TTC549 (cell line): ENCODE data around the gene TNN.

ENCODE experiments used
- FAIRE-seq: peaks from 2 replicates; lab custom pipeline; 2012; peaks lifted over from hg19 to GRCh38; lab: Jason Lieb, UNC

TNN gene

DNA sequence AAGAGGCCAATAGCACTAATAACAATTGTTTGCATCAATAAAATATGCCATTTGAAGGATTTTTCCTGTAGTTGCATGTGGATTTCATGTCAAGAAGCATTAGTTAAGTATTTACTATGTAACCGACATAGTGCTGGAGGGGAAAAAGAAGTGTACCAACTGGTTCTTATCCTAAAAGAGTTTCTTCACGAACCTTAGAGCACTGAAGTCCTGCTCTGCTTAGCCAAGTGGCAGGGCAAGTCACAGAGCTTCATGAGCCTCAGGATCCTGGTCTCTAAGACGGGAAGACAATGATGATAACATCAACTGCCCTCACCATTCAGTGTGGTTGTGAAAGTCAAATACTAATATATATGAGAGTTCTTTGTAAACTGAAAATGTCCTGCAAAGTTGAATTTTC, 110.8 kb downstream of the TNN start:
- no peak for FAIRE-seq

DNA sequence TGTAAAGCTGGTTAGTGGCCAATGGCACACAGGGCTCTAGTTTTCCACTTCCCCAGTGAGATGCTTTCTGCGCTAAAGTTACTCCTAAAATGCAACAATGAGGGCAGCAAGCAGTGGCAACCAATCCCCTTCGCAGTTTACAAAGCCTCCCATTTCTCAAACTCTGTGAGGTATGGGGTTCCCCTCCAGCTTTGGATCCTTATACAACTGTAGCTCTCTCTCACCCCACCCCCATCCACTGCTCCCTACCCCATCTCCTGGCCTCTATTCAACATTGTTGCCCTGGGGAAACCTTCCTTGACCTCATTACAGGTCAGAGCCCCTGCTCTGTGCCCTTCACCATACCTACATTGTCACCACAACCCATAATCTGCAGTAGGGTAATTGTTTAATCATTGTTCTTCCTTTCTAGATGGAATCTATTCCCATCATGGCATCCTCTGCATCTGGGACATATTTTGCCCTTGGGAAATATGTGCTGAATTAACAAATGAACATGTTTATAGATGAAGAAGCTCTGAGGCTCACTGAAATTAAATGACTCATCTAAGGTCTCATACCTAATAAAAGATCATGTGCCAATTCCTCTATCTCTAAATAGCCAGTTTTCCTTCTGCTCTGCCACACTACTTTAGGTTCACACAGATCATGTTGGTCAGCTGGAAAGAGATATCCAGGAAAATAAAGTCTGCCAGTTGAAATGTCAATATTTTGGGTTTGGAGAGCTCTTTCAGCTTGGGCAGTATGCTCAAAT, 112.4 kb downstream of the TNN start:
- FAIRE-seq: no peak

DNA sequence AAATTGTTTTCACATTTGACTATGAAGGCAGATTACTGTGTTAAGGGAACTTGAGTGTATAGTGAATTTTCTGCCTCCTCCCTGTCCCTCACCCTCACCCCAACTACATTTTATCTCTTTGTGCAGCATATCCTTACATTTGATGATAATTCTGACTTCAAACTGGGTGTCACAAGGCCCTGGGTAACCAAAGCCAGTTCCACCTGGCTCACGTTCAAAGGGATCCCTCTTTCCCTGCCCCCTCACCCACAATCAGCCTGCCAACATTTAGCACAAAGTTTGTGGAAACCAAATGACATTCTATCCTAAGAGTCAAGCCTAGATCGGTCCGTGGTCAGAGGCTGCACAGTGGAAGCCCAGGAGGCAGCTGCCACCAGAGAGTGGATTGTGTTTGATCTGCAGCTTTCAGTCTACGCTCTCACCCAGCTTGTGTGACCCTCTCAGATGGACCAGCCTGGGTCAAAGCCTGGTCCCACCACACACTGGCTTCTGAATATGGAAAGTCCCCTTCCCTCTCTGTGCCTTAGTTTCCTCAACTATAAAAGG, 114.6 kb downstream of the TNN start:
- FAIRE-seq: no peak

DNA sequence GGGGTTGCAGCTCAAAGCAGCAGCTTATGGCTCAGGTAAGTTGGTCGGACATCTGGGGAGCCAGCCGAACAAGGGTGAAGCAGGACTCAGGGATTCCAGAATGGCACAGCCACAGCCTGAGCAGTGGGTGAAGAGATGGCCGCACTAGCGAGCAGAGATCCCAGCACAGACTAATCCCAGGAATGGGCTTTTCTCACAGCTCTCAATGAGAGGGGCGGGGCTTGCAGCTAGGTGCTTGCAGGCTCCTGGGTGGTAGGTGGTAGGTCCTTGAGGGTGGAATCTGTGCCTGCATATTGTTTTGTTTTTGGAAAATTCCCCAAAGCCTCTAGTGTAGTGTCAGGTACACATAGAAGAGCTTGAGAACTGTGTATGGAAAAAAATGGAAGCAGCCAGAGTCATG, 116.0 kb downstream of the TNN start:
- FAIRE-seq: no peak

DNA sequence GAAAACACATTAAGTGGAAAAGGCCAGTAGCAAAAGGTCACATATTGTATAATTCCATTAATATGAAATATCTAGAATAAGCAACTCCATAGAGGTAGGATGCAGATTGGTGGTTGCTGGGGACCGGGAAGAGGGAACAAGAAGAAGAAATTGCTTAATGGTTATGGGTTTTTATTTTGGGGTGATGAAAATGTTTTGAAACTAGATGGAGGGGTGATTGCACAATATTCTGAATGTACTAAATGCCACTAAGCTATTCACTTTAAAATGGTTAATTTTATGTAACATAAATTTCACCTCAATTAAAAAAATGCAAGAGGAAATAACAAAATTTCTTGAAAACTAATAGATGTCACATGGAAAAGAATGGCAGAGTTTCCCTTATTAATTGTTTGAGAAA, 118.3 kb downstream of the TNN start:
- FAIRE-seq: no peak

DNA sequence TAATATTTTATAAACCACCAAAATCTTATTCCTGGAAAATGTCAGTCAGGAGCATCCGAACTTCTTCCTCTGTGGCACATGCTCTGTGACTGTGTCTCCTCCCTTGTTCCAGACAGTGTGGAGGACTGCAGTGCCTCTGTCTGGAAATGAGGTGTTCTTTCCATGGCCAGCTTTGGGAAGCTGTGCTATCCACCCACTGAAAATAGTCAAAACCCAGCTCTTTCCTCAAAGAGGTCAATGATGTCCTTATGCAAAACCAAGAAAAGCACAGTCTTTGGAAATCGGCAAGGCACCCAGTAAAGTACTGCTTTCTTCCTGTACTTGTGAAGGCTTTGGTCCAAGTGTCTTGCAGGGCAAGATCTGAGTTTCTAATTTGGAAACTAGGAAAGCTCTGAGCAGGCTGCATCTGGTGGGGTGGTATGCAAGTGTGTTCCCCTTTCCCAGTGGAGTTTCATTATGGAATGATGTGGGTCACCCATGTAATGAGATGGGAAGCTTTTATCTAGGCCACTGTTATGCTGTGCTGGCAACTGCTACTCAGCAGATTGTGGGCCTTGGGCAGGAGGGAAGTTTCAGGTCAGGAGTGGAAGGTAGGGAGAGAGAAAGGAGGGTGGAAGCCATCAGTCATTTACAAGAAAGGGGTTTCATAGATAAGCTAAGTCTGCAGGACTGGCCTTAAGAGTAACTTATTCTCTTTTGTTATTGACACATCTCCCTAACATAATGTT, 119.0 kb downstream of the TNN start:
- FAIRE-seq: no peak

DNA sequence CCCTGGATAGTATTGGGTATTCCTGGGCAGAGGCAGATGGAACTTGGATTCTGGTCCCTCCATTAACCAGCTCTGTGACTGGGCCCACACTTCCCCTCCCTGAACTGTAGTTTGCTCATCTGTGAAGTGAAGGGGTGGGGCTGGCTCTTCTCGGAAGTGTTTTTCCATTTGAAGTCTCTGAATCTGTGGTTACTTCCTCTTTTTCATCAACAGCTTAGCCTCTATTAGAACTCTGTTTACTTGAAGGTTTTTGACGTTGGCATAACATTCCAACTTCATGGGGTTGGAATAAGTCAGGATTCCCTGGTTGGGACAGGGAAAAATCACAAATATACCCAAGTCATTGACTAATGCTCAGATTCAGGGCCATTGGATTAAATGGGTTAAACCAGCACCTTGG, 121.3 kb downstream of the TNN start:
- FAIRE-seq: no peak

DNA sequence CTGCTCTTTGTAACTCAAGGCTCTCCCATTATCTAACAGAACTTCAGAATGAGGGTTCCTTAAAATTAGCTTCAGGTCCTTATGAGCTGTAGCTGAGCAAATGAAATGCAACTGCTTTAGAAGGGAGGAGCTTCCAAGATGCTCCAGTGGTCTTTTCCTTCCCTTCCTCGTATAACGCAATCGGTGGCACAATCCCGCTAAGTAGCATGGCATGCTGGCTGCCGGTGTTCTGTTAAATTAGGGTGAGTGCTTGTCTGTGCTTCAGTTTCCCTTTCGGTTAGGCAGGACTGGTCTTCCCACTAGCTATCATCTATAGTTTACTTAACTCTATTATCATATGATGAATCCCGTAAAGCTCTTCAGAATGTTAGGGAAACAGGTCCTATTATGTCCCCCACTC, 124.0 kb downstream of the TNN start:
- no peak for FAIRE-seq

DNA sequence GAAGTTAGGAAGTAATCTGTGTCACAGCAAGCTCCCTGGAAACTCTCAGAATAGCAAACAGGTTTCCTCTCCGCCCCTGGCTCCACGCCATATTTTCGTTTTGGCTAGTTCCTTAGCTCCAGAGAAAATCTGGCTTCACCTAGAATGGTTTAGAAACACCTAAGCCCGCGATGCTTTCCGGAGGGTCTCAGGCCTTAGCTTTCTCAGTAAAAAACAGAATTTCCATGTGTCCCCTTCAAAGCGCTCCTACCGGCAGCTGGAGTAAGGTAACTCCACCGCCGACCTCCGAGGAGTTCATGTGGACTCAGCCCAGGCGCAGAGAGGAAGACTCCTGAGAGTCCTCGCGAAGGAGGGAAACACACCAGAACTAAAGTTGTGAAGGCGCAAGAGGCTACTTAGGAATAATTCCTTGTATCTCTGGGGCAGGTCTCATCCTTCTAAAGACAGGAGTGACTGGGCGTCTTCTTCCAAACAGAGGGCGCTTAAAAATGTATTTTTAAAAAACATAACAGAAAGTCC, 124.5 kb downstream of the TNN start:
- no peak for FAIRE-seq

DNA sequence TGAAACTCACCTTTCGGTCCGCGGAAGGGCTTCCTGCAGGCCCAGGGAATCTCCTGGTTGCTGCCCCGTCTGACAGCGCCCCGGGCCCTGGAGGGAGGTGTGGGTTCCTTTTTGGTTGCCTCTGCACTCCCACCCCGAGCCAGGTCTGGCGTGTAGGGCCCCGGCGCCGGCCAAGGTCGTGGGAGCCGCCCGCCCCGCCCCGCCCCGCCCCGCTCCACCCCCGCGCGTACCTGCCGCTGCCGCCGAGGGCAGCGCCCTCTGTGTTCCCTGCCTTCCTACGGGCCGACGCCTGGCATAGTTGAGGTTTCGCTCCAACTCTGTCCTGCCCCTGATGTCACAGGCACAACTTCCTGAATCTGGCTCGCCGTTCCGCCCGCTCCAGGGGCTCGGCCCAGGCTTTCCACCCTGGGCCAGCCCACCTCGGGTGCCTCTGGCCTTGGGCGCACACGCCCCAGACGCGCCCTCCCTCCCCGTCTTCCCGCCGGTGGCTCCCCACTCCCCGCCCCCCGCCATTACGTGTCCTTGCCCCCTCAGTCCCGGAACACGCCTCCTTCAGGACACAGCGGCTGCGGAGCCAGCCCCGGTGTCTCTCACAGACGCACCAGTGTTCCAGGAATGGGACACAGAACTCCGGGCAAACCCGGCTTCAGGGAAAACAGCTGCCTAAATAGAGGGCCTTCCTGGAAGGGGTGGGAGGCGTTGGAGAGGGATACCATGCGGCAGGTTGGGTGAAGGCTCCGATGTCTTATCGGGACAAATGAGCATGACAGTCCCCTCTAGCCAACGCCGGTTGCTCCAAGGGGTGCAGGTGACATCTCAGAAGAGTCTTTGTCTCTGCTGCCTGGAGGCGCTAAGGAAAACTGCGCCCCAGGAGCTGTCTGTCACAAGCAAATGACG, 125.2 kb downstream of the TNN start, which contains the start of gene KIAA0040:
Gene KIAA0040, minus strand, starts transcription at position 147 of the 897 bp plus-strand sequence. CDS start 31,763 bp downstream, outside the sequence.
- FAIRE-seq: no peak

DNA sequence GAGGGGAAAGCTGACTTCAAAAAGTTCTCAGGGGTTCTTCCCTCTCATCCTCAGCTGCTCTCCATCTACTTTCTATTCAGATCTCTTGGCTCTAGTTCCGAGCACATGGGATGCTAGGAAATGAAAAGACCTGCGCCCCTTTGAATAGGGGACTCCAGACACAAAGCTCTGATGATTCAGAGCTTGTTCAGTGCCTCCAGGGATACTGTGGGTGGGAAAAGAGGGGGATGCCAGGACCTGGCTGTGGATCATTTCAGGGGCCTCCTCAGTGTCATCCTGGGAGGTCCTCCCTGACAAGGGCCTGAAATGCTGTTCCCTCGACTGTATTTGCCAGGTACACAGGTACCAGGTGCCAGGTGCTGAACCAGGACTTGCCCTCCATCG, 125.9 kb downstream of the TNN start:
- no peak for FAIRE-seq

DNA sequence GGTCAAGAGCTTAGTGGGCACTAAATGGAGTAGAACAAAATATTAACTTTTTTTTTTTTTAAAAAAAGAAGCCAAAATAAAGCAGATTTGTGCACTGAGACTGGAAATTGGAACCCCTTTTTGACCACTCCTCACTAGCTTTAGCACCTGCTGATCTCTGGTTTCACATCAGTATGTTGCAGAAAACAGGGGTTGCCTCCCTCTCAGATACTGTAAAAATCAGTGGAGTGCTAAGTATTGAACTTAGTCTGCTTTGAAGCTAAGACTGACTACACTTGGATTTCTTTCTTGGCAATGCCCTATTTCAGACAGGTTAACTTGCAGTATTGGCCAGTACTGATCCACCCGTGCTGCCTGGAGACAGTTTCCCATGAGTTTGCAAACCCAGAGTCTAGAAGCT, 127.6 kb downstream of the TNN start:
- no peak for FAIRE-seq

DNA sequence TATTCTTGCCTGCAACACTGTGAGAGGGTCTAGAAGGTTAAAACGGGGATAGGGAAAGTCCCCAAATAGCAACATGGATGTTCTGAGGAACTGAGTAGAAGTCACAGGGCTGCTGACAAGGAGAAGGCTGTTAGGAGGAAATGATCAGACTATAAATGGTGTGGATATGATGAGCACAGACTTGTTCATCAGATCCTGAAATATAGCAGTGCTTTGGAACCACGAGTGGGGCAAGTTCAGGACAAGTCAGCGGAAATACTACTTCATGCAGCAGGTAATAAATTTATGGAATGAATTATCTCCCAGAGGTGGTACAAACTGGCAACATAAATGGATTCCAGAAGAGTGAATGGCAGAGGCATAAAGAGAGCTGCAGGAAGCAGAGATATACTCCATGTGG, 128.2 kb downstream of the TNN start:
- no peak for FAIRE-seq

DNA sequence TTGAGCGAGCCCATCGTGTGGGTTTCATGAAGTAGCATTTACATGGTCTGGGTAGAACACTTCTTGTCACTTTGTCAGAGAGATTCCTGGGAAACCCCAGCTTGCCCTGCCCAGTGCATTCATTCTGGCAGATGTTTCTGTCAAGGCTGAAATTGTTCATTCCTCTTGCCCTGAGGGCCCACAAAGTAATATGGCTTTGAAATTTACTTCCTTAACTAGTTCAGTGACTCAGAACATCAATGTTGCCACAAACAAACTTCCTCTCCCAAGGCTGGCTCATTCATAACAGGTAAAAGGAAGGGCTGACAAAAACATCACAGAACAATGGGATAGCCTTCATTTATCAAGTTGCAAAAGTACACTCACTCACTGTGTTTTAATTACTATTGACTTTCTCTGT, 129.9 kb downstream of the TNN start:
- FAIRE-seq: no peak
